UCSD-AML1 (cell line): Measurements from ENCODE around the gene PMPCA.

ENCODE experiments used
- DNase-seq: peaks from one replicate; lab custom pipeline; 2025; ENCODE audit not compliant: unreplicated experiment; lab: John Stamatoyannopoulos, UW

The PMPCA gene

GRCh38 chr9:136433849-136434579 is 23.6 kb downstream of the PMPCA start:
- no peak for DNase-seq

GRCh38 chr9:136434580-136435169 is 24.2 kb downstream of the PMPCA start:
- no peak for DNase-seq

GRCh38 chr9:136436055-136436634 is 25.7 kb downstream of the PMPCA start:
- no peak for DNase-seq

- DNase-seq = no peak
Measured at GRCh38 chr9:136437430-136437829, 27.0 kb downstream of the PMPCA start.

GRCh38 chr9:136437839-136438547 is 27.5 kb downstream of the PMPCA start:
- DNase-seq = no peak

- DNase-seq = peak; percentile 28
Measured at GRCh38 chr9:136438548-136439480, 28.4 kb downstream of the PMPCA start.

- DNase-seq = peak; percentile 76
Measured at GRCh38 chr9:136439481-136440408, 29.3 kb downstream of the PMPCA start, which contains the start of gene INPP5E. Gene INPP5E (minus strand): TSS chr9:136439845. CDS start chr9:136439419, 426 bp downstream.

- DNase-seq = no peak
Measured at GRCh38 chr9:136441191-136441680, 30.8 kb downstream of the PMPCA start.

GRCh38 chr9:136441681-136442245 is 31.3 kb downstream of the PMPCA start:
- no peak for DNase-seq

GRCh38 chr9:136442265-136442664 is 31.8 kb downstream of the PMPCA start:
- no peak for DNase-seq

GRCh38 chr9:136443087-136443486 is 32.6 kb downstream of the PMPCA start:
- DNase-seq = no peak

GRCh38 chr9:136443687-136444086 is 33.2 kb downstream of the PMPCA start:
- DNase-seq = no peak

- no peak for DNase-seq
Measured at GRCh38 chr9:136444102-136444501, 33.6 kb downstream of the PMPCA start.

GRCh38 chr9:136445799-136446198 is 35.3 kb downstream of the PMPCA start:
- DNase-seq = no peak

- no peak for DNase-seq
Measured at GRCh38 chr9:136447173-136447778, 36.8 kb downstream of the PMPCA start.

- DNase-seq = no peak
Measured at GRCh38 chr9:136448655-136449054, 38.2 kb downstream of the PMPCA start.

- DNase-seq = no peak
Measured at GRCh38 chr9:136451221-136451877, 40.9 kb downstream of the PMPCA start.

GRCh38 chr9:136453326-136453725 is 42.9 kb downstream of the PMPCA start:
- no peak for DNase-seq
